Smooth muscle cell (in vitro differentiated cells): ENCODE results near the gene IGF2. TPM values are rescaled to one million over a fixed set of nuclear protein-coding genes. Genes with fewer than 3 reads are reported as not detected.
A peak's percentile ranks its signal among the peaks of the same experiment; 100 is the strongest.

Experiments
- DNase-seq: peaks from one replicate; lab custom pipeline; 2025; ENCODE audit not compliant: unreplicated experiment; lab: John Stamatoyannopoulos, UW
- H2AFZ ChIP-seq: fragments of 200-600 bp; sonication (generic); 2 replicates; pipeline ENCODE4 v1.6.0; 2016; ENCODE audit warnings: antibody characterized with exemption, low read depth, mild to moderate bottlenecking
- H3F3A ChIP-seq: fragments of 200-600 bp; sonication (generic); 2 replicates; pipeline ENCODE4 v1.6.0; 2017; ENCODE audit warnings: antibody characterized with exemption, low read depth
- H3K27ac ChIP-seq: fragments of 200-600 bp; sonication (generic); 2 replicates; pipeline ENCODE4 v1.5.1; 2016; ENCODE audit warnings: low read depth, mild to moderate bottlenecking
- H3K27me3 ChIP-seq: fragments of 200-600 bp; sonication (generic); 2 replicates; pipeline ENCODE4 v1.6.1; 2016; ENCODE audit warnings: low read depth, mild to moderate bottlenecking
- H3K36me3 ChIP-seq: fragments of 200-600 bp; sonication (generic); 2 replicates; pipeline ENCODE4 v1.5.1; 2016; ENCODE audit warnings: low read depth
- H3K4me1 ChIP-seq: fragments of 200-600 bp; sonication (generic); 2 replicates; pipeline ENCODE4 v1.5.1; 2016; ENCODE audit warnings: low read depth
- H3K4me2 ChIP-seq: fragments of 200-600 bp; sonication (generic); 2 replicates; pipeline ENCODE4 v1.6.0; 2016; ENCODE audit warnings: mild to moderate bottlenecking
- H3K4me3 ChIP-seq: fragments of 200-600 bp; sonication (generic); 2 replicates; pipeline ENCODE4 v1.5.1; 2016; ENCODE audit warnings: mild to moderate bottlenecking
- H3K79me2 ChIP-seq: fragments of 200-600 bp; sonication (generic); 2 replicates; pipeline ENCODE4 v1.6.0; 2016; ENCODE audit warnings: low read depth, mild to moderate bottlenecking
- H3K9ac ChIP-seq: fragments of 200-600 bp; sonication (generic); 2 replicates; pipeline ENCODE4 v1.6.0; 2016; ENCODE audit warnings: low read depth
- H3K9me3 ChIP-seq: fragments of 200-600 bp; sonication (generic); replicated peaks from 2 replicates; pipeline ENCODE4 v1.5.1; 2016; ENCODE audit warnings: low read depth
- H4K20me1 ChIP-seq: fragments of 200-600 bp; sonication (generic); 2 replicates; pipeline ENCODE4 v1.6.0; 2016; ENCODE audit warnings: low read depth
- CTCF ChIP-seq: fragments of 200-600 bp; sonication (generic); IDR thresholded peaks from 2 replicates; pipeline ENCODE4 v1.5.1; 2017; ENCODE audit warnings: borderline replicate concordance, mild to moderate bottlenecking, antibody characterized with exemption; ENCODE audit not compliant: insufficient read depth, poor library complexity, severe bottlenecking
- WGBS: methylation state at CpG from one replicate; pipeline ENCODE4 v1.1.7; 2016; ENCODE audit warnings: low lambda C conversion rate; 5-methylcytosine and 5-hydroxymethylcytosine counted together
- polyA plus RNA-seq: library from polyadenylated mRNA; unstranded; fragments of >200 nt; fragmentation: Nextera tagmentation; extraction: Ambion mirVana; gene quantifications from 2 replicates; pipeline ENCODE4 v1.2.1, GENCODE V29; 2016
- total RNA-seq: library from RNA; depleted of rRNA; stranded (reverse); fragments of >200 nt; gene quantifications from 2 replicates; pipeline ENCODE4 v1.2.3, GENCODE V29; 2014

IGF2 gene
- total and polyA plus RNA-seq, 2 experiments from 2014 or later, result 2,086 to 3,877 TPM

GRCh38 chr11:2130881-2131352 lies 8.3 kb downstream of the IGF2 start:
- no peak for DNase-seq
- Histone ChIP-seq H3K27ac (no peak overlapping the region), H3K36me3 (no peaks in the 10 kb centered on the region), H3K4me2 (no peak overlapping the region), H2AFZ (no peak overlapping the region), H3K9ac (no peak overlapping the region), H3K4me1 (no peaks in the 10 kb centered on the region), H3K4me3 (no peak overlapping the region), H3K9me3 (no peaks in the 10 kb centered on the region), H4K20me1 (peaks cover 82% of the 10 kb centered on the region), H3F3A (peaks cover 69% of the 10 kb centered on the region), H3K27me3 (no peaks in the 10 kb centered on the region), H3K79me2 (peaks cover 25% of the 10 kb centered on the region)
- 88% methylated on average over 18 of the region's 18 CpGs for WGBS
- no peak for TF ChIP-seq CTCF

- peak overlapping the region; percentile 28 for H3K27ac ChIP-seq
- 84% methylated on average over 17 of the region's 25 CpGs for WGBS
- no peak overlapping the region for H3K4me2 ChIP-seq
- H3K4me3 ChIP-seq, result no peak overlapping the region
- H3K79me2 ChIP-seq, result peaks cover 14% of the 10 kb centered on the region
- H3K36me3 ChIP-seq, result no peaks in the 10 kb centered on the region
- H4K20me1 ChIP-seq, result peaks cover 71% of the 10 kb centered on the region
- H3K9ac ChIP-seq, result no peak overlapping the region
- no peaks in the 10 kb centered on the region for H3K9me3 ChIP-seq
- no peaks in the 10 kb centered on the region for H3K4me1 ChIP-seq
- peaks cover 58% of the 10 kb centered on the region for H3F3A ChIP-seq
- no peaks in the 10 kb centered on the region for H3K27me3 ChIP-seq
- no peak overlapping the region for H2AFZ ChIP-seq
- no peak for TF ChIP-seq CTCF
- no peak for DNase-seq
Measured at GRCh38 chr11:2129699-2130366, 9.4 kb downstream of the IGF2 start.

GRCh38 chr11:2129308-2129698 lies 9.9 kb downstream of the IGF2 start:
- H3K9me3 ChIP-seq, result no peaks in the 10 kb centered on the region
- H2AFZ ChIP-seq, result no peak overlapping the region
- DNase-seq, result no peak
- H3K4me1 ChIP-seq, result no peaks in the 10 kb centered on the region
- no peak overlapping the region for H3K4me3 ChIP-seq
- no peaks in the 10 kb centered on the region for H3K36me3 ChIP-seq
- 87% methylated on average over 17 of the region's 17 CpGs for WGBS
- H4K20me1 ChIP-seq, result peaks cover 66% of the 10 kb centered on the region
- TF ChIP-seq CTCF, result no peak
- no peak overlapping the region for H3K9ac ChIP-seq
- peaks cover 9% of the 10 kb centered on the region for H3K79me2 ChIP-seq
- H3K27me3 ChIP-seq, result no peaks in the 10 kb centered on the region
- peaks cover 53% of the 10 kb centered on the region for H3F3A ChIP-seq
- peak overlapping the region; percentile 33 for H3K27ac ChIP-seq
- H3K4me2 ChIP-seq, result no peak overlapping the region
